Measurements from ENCODE around the gene RSPO3.

DNA sequence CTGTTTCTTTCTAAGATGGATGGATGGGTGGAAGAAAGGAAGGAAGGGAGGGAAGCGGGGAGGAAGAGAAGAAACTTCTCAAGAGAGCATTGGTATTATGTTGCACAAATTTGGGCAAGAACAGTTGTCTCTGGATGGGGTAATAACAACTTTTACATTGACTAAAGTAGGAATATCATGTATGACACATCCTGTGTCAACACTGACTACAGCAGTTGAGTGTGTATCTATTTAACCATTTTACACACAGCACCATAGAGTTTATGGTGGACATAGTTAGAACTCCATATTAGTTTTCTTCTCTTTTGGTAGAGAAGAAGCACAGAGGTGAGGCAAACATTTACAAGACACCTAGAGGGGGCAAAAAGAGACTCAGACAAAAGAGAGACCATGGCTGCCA, 103.9 kb downstream of the RSPO3 start:
- TF ChIP-seq TAF1 (IDR thresholded peaks at IDR 0.05; ENCODE audit: borderline replicate concordance, low read depth, low read length) (no peak), POLR2AphosphoS5 (IDR thresholded peaks at IDR 0.05; ENCODE audit: low read depth, low read length) (no peak)
